Stimulated activated naive CD4-positive, alpha-beta T cell treated with Interleukin-2 at 50 U/mL for 16 hours (primary cell): ENCODE results near the gene SYTL2.

Experiments used
- DNase-seq: peaks from one replicate; lab custom pipeline; 2025; lab: John Stamatoyannopoulos, UW

SYTL2 gene

DNA sequence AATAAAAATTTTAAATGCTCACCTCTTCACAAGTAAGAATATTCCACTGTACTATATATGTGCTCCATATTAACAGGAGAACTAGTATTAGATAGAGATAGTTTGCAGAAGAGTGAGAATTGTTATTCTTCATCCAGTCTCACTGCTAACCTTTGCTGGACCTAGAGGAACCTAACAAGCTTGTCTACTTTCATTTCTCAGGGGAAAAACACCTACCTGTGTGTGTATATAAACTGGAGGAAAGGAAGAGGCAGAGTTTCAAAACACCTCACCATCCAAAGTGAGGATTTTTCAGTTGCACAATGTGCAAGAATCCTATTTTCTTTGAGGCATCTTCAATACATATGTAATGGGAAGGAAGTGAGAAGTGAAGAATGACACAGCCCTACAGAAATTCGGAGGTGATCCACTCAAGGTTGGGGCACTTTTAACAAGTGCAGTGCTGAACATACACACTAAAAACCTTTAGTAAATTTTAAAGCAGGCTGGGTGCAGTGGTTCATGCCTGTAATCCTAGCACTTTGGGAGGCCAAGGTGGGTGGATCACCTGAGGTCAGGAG, 52.4 kb downstream of the SYTL2 start:
- DNase-seq, result no peak

DNA sequence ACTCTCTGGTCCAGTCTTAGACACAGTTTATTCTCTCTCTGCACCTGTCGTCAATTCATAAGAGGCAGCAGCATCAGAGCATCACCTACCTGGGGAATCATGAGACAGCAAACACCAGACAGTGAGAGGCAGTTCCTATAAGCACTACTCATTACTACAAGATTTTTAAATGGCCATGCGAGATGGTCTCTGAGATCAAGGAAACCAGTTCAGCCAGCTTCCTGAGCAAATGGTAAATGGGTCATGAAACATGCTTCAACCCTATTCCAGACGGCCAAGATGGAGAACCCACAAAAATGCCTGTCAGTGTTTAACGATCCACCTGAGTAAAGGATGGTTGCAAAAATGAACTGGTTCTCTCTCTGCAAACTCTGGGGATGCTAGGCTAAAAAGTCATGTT, 52.9 kb downstream of the SYTL2 start:
- DNase-seq, result no peak

DNA sequence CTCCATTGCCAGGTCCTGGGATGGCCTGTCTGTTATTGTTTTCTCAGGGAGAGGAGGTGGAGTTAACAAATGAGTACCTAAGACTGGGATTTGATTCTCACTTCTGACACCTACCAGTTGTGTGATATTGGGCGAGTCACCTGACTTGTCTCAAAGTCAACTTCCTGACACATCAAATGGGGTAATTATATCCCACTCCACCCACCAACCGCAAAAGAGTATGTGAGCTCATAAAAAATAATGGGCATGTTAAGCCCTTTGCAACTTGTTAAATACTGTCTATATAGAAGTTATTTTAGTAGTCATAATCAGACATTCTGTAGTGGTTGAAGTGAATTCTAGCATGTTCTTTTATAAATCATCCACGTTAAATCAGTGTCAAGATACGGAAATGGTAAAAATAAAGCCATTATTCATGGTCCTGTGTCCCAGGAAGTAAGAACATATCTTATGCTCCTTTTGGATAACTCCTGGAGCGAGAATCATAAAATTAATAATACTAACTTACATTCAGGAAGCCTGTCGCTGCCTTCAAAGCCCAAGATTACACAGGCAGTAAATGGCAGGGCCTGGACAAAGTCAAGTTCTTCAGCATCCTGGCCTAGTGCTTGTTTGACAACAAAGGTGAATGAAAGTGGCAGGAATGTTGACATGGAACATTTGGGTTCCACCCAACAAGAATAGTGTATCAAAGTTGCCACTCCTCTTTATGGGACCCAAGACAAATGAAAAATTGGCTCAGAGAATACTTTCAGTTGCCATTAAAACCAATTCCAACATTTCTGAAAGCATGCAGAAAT, 54.3 kb downstream of the SYTL2 start:
- peak; percentile 8 for DNase-seq

DNA sequence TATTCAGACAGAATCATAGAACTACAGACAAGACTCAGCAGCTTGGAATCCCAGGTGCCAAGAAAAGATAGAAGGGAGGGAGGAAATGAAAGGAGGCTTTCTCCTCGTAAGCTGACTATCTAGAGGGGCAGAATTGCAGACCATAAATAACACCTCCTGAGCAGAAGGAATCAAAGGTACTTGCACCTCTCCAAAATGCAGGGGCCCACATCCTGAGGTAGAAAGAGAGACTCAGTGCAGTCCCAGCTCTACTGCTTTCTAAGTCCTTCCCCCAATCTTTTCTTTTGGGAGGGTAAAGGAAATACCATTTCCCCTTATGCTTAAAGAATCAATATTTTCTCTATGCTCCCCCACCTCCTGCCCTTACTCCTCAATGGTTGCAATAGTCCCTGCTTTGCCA, 55.2 kb downstream of the SYTL2 start:
- DNase-seq, result no peak

DNA sequence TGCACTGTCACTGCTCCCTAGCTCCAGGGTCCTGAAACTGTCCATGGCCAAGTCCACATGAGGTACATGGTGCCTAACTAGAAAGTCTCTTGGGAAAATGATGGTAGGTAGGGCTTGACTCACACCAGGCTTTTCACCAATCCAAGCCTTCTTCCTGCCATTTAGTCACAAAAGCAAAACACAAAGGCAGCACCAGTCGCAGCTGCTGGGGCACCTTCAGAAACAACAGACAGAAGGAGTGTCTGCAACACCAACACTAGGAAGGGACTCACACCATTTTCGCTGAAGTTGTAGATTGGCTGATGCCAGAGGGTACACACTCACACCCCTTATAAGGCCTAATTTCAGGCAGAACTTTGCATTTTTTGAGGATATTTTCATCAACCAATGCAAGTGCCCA, 55.7 kb downstream of the SYTL2 start:
- DNase-seq, result no peak

DNA sequence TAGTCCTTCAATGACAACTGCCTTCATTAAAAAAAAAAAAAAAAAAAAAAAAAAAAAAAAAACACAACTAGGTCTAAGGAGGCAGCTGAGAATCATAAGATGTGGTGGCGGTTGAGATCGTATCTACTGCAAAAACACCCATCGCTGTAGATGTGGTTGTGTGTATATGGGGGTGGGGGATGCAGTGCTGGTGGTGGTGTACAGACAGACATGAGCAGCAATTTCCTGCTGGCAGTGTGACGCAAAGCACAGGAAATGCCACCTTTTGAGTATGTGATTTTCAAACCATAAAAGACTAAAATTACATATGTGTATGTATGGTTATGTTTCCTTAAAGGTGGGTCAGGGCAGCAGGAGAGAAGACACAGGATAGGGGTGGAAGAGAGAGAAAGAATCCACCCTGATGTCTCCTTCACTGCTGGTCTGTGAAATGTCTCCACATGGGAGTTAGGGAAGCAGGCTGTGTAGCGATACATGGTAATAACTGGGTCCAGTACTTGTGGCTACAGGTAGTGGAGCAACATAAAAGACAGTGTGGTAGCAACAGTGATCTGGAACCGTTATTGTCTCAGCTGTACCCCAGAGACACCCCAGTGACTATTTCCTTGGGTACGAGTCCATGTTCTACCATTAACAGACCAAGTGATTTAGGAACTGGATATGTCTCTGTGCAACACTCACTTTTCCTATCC, 57.9 kb downstream of the SYTL2 start:
- peak; percentile 84 for DNase-seq

DNA sequence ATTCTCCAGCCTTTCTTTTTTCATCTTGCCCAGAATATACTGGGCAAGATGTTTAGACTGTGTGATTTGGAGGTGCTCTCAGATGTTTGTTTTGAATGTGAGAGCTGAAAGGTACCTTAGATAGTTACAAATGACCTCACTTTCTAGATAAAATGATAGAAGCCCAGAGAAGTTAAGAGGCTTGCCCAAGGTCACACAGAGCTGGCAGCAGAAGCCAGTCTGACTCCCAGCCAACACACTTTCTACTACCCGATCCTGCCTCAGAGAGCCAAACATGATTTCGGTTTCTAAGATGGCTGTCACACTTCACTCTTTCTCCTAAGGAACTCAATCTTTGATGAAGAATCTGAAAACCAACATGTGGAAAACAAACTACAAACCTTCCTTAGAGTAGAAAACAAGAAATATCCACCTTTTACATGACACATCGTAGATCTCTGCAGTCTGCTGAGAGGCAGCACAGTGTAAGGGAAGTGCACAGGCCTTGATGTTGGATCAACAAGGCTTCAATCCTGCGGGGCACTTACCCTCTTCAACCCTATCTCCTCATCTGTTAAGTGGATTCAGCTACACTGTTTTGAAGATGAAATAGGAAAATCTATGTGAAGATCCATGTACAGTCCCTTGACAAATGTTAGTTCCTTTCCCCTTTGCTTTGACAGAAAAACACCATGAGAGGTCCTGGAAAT, 58.6 kb downstream of the SYTL2 start:
- no peak for DNase-seq

DNA sequence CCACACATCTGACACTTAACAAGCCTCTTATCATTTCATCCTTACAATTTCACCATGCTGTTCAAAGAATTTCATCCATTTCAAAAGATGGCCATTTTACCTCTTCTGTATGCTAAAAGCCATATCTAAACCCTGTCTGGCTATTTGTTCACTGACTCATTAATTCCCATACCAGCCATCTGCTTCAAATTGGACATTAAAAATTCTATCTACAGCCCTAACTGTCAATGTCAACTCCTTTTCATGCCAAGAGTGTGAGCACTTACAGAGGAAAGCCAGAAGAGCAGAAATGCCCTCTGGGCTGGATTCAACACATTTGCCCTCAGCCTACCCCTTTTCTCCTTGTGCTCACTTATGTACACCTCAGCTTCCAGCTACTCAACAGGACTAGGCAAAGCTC, 59.2 kb downstream of the SYTL2 start:
- DNase-seq, result no peak

DNA sequence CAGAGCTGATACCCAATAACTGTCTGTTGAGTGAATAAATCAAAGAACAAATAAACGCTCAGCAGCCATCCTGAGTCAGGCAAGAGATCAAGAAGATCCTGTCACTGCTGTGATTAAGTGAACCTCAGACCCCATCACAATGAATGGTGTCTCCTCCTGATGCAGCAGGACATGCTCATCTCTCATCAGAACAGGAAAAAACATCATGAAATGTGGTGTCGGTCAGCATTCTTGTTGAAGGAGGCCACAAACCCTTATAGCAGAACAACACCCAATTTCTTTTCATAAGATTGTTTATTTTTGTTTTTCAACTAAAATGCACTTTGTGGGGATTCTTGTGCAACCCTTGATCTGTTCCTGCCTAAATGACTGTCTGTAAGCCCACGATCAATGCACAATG, 60.3 kb downstream of the SYTL2 start:
- no peak for DNase-seq

DNA sequence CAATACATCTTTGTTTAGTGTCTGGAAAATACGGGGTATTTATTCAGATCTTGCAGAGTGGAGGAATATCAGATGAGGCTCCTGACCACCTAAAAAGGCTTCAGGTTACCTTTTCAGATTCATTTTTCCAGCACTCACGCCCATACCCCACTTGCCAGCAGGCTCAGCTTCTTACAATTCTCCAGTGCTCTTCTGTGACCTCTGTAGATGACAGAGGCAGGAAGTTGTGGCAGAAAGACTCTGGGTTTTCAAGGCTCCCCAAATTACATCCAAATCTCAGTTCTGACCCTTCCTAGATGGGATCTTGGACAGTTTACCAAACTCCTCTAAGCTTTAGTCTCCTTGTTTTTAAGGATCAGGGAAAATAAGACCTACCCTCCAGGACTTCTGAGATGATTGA, 61.1 kb downstream of the SYTL2 start:
- DNase-seq, result no peak

DNA sequence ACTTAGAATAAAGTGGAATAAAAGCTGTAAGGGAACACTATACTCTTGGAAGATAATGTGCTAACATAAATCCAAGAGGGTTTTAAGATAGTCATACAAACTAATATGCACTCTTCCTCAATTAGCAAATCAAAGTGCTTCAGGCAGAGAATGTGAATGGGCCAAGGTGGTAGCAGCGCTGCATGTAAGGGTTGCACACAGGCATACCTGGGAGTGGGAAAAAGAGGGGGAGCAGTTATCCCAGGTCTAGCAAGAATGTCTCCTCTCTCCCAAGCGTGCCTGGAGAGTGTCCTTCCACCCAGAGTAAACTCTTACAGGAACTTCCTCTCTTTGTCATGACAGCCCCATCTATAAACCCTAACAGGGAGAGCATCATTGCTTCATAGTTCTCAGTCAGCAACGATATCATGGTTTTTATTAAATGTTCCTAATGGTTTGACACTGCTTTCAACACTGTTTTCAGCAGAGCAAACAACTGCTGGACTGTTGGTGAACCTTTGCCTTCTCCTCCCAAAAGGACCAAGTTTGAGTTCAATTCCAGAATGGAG, 61.6 kb downstream of the SYTL2 start:
- DNase-seq, result no peak

DNA sequence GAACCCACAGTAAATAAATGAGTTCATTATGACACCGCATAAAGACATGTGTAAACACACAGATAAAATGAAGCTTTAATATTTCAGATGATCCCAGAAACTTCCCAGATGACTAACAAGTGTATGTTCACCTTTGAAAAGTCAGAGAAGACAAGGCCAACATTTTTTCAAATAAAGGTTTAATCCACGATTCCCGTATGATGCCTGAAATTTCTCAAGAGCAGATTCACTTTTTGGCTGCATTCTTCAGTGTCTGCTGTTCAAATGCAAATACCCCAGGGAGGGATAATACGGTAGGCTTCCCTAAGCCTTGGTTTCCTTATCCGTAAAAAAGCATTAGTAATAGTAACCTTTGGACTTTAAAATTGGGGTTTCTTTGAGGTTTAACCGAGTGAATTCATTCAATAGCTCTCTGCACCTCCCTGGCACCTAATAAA, 62.5 kb downstream of the SYTL2 start:
- DNase-seq, result no peak

DNA sequence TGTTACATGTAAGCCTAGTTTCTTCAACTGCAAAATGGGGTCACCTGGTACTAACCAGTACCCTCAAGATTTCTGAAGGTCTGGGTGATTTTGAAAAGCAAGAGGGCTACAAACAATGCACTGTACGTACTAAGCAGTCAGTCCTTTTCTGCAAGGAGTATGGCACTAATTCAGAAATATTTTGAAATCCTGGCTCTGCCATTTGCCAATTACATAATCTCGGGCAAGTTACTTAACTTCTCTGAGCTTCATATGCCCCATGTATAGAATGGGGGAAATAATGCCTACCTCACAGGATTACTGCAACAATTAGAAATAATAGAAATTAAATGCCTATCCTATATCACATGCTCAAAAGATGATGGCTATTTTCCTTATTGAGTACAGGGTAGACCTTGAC, 64.3 kb downstream of the SYTL2 start:
- DNase-seq, result no peak

DNA sequence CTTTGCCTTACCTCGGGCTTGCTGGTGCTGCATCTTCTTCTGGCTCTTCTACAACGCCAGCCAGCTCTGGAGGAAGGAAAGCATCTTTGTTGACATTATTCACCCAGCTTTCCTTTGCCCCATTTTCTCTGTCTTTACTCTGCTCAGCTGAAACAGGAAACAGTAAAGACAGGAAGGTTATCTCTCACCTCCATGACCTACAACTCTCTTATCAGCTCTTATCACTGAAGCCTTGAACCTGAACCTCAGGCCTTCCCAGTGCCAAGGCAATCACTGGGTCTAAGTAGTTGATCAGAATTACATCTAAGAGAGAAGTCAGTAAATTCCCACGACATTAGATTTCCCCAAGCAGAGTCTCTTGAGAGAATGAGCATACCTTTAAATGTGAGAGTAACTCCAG, 65.3 kb downstream of the SYTL2 start:
- no peak for DNase-seq

DNA sequence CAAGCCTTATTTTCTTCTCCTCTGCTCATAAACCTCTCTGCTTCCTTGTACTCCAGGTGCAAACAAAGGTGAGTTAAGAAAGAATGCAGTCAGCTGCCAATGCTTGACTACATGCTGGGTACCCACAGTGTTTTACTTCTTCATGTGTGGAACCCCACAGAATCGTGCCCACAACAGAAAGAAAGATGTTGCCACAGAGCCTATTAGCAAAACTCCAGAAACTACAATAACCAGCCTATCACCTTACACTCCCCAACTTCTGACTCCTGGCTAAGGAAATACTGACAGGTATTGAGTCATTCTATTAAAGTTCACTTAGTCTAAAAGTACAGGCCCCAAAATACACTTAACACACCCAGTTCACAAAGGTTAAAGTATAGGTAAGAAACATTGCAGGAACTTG, 68.1 kb downstream of the SYTL2 start:
- no peak for DNase-seq

DNA sequence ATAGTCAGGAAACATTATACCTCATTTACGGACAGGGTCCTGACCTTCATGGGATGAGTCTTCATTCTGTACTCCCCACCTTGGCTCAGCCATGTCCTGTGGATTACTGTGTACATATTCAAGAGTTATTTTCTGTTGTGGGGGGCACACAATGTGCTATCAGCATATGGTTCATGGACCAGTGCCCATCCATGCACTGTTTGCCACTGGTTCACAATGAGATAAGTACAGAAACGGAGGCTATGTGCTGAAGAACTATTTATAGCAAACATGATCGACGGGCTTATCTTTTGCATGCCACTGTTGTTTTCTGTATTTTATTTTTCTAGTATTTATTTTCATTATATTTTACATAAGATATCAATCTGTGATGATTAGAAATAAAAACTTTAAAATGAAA, 68.6 kb downstream of the SYTL2 start:
- DNase-seq, result no peak

DNA sequence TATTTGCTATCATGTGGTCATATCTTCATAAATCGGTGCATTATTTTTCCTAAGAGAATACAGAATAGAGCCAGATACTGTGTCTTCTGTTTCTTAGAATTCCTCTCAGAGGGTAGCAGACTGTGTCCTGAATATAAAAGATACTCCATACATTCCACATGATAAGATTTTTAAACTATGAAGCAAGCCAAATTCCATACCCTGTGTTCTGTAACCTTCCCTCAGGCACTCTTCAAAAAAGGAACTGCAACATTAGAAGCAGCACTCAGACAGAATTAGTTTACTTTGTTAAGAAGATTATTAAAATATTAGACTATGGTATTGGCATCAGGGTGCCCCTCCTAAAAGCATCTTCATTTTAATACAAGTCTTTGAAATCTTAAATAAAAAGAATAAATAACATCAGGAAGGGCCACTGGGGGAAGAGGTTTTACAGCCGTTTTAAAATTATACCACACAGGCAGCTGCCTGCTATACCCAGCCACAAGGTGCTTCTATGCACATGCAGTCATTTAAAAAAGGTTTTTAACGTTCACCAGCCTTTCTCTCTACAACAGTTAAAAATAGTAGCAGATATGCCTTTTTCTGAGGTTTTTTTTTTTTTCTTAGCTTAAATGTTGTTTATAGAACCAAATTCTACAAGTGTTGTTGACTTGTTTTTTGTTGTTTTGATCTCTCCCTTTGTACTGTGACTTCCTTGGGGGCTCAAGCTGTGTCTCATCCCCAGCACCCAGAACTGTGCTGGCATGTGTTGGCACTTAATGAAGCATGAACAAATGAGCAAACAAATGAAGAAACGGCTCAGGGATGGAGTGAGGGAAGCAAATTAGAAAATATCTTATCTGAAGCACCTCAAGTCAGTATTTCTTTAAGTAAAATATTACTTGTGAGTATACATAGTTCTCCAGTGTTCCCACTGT, 70.2 kb downstream of the SYTL2 start:
- no peak for DNase-seq

DNA sequence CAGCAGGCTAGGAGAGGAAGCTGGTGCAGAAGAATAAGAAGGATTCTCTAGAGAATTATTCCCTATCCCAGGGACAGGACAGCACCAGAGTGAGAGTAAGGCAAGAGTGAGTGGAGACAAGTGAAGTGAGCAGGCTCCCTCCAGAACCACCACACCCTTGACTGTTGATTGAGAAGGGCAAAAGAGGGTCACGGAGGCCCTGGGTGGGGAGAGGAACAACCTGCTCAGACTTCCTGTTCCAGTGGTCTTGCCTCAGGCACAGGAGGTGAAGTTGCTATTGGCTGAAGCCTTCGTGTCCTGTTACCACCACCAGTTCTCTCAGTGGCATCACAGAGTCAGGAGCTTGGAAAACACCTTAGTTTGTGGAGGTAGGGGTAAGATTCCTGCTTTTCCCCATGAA, 73.2 kb downstream of the SYTL2 start:
- DNase-seq, result no peak

DNA sequence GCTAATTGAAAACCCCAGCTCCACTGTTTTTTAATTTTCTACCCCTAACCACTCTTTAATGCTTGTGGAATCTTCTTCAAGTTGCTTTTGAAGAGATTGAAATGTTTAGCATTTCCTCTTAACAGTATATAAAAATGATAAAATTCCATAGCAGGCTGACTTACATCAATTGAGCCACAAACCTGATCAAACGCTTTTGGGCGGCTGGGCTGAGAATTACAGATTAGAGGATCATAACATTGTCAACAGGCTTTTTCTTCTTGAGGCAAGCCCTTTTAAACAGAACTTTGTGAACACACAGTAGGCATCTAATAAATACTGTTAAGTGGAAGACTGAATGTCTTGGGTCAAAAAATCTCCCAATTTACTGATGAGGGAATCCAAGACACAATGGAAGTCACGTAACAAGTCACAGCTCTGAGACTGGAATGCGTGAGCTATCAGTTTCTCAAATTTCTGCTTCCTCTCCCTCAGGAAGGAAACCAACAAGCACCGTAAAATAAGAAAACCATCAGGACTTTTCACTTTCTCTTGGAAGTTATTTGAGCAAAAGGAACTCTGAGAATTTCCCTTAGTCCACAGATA, 75.0 kb downstream of the SYTL2 start:
- no peak for DNase-seq

DNA sequence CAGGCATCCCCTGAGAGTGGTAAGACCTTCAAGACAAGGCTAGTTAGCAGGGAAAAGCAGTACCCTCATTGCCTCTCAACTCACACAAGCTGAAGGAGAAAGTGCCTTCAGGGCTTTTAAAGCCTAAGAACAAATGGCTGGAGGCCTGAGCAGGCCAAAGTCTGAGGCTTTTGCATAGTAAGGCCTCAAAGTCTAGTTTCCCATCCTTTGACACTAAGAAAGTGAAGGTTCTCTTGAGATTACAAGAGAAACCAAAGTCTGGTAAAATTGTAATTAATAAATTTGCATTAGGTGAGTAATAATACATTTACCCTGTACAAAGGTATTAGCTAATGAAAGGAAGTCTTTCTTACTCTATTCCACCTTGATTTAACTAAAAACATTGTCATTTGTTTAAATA, 78.0 kb downstream of the SYTL2 start:
- no peak for DNase-seq

DNA sequence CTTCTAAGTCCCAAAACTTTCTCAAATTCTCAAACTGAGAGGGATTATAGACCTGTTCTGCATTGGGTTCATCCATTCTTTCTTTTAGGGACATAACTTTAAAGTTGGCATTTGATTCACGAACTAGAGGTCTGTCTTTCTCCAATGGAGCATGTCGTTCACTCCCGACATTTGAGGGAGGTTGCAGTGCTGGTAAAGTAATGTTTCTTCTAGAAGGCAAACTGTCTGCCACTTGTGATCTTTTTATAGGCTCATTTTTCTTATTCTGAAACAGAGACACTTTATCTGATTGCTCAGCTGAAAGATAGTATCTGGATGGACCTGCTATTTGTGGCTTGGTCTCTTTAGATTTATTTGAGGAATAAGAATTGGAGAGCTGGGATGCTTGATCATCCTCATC, 84.6 kb downstream of the SYTL2 start:
- no peak for DNase-seq
